HG02970 (cell line): ENCODE measurements around the gene PNPLA8.
"Not testable (repeated sequence)": the region's sequence is repeated elsewhere in the genome, so short reads cannot be mapped to it uniquely, and the experiment has no call there.

ENCODE experiments used
- ATAC-seq: cut with Tn5 transposase; IDR thresholded peaks from one replicate; pipeline ENCODE4 v1.9.1; 2021; ENCODE audit warnings: mild to moderate bottlenecking, moderate library complexity, moderate number of reproducible peaks; ENCODE audit not compliant: unreplicated experiment, low FRiP score

The PNPLA8 gene

GRCh38 chr7:108484137-108484536 is 41.8 kb downstream of the PNPLA8 start:
- no peak for ATAC-seq

GRCh38 chr7:108480311-108480710 is 45.6 kb downstream of the PNPLA8 start:
- ATAC-seq: no peak

GRCh38 chr7:108479751-108480150 is 46.2 kb downstream of the PNPLA8 start:
- no peak for ATAC-seq

- no peak for ATAC-seq
Measured at GRCh38 chr7:108479118-108479517, 46.8 kb downstream of the PNPLA8 start.

- no peak for ATAC-seq
Measured at GRCh38 chr7:108468246-108468645, 57.7 kb downstream of the PNPLA8 start.

GRCh38 chr7:108467391-108467790 is 58.5 kb downstream of the PNPLA8 start:
- ATAC-seq: no peak

GRCh38 chr7:108466322-108466721 is 59.6 kb downstream of the PNPLA8 start:
- ATAC-seq: not testable (repeated sequence)

GRCh38 chr7:108464743-108465142 is 61.2 kb downstream of the PNPLA8 start:
- no peak for ATAC-seq

GRCh38 chr7:108463613-108464012 is 62.3 kb downstream of the PNPLA8 start:
- ATAC-seq: no peak

- ATAC-seq: no peak
Measured at GRCh38 chr7:108461840-108462239, 64.1 kb downstream of the PNPLA8 start.

GRCh38 chr7:108460964-108461363 is 65.0 kb downstream of the PNPLA8 start:
- ATAC-seq: no peak

GRCh38 chr7:108459922-108460551 is 65.9 kb downstream of the PNPLA8 start:
- no peak for ATAC-seq

- no peak for ATAC-seq
Measured at GRCh38 chr7:108457871-108458270, 68.1 kb downstream of the PNPLA8 start.

GRCh38 chr7:108456845-108457540 is 68.9 kb downstream of the PNPLA8 start:
- ATAC-seq: no peak

- ATAC-seq: no peak
Measured at GRCh38 chr7:108455998-108456677, 69.8 kb downstream of the PNPLA8 start, which contains the start of gene NRCAM. TSS of gene NRCAM (minus strand) at chr7:108456436. CDS start at chr7:108240064, 216,372 bp downstream.

GRCh38 chr7:108455551-108455997 is 70.4 kb downstream of the PNPLA8 start:
- ATAC-seq: no peak

- ATAC-seq: no peak
Measured at GRCh38 chr7:108454674-108455550, 71.0 kb downstream of the PNPLA8 start.

GRCh38 chr7:108454317-108454673 is 71.6 kb downstream of the PNPLA8 start:
- no peak for ATAC-seq

GRCh38 chr7:108453320-108453719 is 72.6 kb downstream of the PNPLA8 start:
- ATAC-seq: no peak

GRCh38 chr7:108452707-108453106 is 73.2 kb downstream of the PNPLA8 start:
- no peak for ATAC-seq
